ENCODE measurements around the gene TEPSIN.

- TF ChIP-seq CTCF (IDR thresholded peaks at IDR 0.05) = no peak
- no peak for TF ChIP-seq POLR2A (IDR thresholded peaks at IDR 0.05)
Measured at GRCh38 chr17:81280571-81280970, 41.7 kb upstream of the TEPSIN start.

Data from upper lobe of left lung (tissue), 4 donors.